ENCODE results near the gene MYLIP.

Gene MYLIP

DNA sequence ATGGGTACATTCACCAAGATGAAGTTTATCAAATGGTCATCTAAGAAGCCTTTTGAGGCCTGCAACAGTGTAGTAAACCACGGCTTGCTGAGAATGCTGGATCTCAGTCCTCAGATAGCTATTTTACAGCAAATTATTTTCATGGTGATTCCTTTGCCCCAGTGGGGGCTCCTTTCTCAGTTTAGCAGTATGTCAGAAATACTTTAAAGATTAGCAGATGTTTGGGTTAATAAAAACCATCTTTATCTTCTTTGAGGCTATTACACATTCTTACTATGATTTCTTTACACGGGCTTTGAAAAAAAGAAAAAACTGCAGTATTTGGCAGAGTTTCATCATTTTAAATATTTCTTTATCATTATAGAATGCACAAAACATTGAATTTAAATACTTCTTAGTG, 10.7 kb downstream of the MYLIP start:
- DNase-seq (ENCODE audit: low read depth in 3 of 3) = no peak

DNA sequence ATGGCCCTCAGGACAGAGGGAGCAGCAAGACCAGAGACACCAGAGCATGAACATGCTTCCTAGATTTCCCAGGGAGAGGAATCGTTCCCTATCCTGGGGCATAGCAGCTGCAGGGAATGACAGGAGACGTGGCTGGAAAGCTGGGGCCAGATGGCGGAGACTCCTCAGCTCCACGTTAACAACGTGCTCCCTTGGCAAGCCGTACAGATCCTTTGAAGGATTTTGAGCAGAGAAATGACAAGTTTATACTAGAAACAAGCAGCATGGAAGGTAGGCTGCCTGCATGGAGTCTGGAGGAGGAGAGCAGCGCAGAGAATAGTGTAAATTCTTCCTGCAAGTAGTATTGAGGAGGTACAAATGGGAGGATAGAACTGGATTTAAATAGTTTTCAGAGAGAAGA, 11.7 kb downstream of the MYLIP start:
- no peak for DNase-seq (ENCODE audit: low read depth in 3 of 3)

DNA sequence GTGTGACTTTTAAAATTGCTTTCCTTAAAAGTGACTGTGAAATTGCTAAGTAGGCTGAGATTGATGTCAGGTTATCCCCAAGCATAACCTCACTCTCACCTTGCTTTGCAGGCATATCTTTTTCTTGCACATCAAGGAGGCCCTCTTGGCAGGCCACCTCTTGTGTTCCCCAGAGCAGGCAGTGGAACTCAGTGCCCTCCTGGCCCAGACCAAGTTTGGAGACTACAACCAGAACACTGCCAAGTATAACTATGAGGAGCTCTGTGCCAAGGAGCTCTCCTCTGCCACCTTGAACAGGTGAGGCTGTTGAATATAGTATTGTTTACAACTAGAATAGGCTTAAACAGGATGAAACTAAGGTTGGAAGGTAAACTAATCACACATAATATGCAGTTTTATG, 12.6 kb downstream of the MYLIP start:
- DNase-seq (ENCODE audit: low read depth in 3 of 3) = no peak

DNA sequence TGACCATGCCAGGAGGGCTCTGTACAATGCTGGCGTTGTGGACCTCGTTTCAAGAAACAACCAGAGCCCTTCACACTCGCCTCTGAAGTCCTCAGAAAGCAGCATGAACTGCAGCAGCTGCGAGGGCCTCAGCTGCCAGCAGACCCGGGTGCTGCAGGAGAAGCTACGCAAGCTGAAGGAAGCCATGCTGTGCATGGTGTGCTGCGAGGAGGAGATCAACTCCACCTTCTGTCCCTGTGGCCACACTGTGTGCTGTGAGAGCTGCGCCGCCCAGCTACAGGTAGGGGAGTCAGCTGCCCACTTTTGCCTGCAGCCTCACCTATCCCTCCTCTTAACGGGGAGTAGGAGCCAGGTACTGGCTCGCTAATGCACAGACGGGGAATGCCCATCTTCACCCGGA, 16.2 kb downstream of the MYLIP start:
- no peak for DNase-seq (ENCODE audit: low read depth in 3 of 3)

DNA sequence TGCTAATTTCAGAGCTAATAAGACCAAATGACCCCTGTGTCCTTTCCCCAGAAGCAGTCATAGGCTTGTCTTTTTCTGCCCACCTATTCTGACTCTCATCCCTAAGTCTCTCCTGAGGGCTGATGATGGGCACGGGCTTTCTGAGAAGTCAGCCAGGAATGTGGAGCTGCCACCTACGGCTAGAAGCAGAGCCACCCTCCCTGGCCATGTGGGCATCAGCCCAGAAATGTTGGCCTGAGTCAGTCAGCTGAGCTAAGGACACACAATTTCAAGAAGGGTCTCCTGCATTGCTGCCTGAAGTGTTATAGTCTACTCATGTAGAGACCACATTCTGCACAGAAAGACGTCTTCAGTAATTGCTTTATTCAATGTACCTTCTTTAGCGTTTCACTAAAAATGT, 17.1 kb downstream of the MYLIP start:
- DNase-seq (ENCODE audit: low read depth in 3 of 3) = no peak

DNA sequence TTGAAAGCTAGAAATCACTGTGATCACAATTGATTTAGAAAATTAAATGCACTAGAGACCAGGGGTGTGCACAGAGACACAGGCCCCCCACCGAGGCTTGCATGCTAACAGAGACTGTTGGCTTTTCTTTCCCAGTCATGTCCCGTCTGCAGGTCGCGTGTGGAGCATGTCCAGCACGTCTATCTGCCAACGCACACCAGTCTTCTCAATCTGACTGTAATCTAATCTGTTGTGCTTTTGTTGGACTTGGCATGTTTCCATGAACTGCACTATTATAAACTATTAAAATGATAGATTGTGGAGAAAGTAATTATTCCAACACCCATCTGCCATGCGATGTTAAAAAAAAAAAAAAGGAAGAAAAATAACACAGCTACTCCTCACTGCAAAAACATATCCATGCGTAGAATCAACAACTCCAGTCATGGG, 17.7 kb downstream of the MYLIP start:
- no peak for DNase-seq (ENCODE audit: low read depth in 3 of 3)

DNA sequence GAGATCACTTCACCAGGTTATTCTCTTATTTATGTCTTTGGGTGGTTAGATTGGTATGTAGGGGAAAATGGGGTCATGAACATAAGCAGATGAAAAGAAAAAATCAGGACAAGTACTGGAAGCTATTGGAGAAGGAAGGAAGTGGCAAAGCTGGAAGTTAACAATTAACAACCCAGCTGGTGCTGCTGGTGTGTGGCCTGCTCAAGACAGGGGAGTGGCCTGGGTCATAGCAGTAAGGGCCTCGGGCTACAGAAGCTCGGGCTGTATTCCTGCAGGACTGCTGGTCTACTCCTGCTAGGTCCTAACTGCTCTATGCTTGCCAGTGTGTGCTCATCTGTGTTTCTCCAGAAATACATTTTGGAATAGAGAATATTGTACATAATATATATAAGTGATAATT, 19.6 kb downstream of the MYLIP start:
- DNase-seq (ENCODE audit: low read depth in 3 of 3) = no peak

DNA sequence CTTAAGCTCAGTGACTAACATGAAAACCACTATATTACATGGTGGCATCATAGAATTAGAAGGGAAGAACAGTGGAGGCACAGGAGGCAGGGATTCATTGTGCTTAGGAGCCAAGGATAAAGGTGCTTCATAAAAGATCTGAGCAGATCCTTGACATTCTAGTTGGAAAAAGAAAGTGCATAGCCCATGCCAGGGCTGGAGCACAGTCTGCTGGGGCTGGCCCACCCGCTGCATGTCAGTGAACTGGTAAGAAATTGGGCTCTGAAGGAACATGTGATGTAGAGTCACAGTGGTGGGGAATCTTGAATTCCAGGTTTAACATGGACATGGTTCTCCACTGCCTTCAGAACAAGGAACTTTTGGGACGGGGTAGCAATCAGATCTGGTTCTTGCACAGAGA, 20.4 kb downstream of the MYLIP start:
- no peak for DNase-seq (ENCODE audit: low read depth in 3 of 3)

DNA sequence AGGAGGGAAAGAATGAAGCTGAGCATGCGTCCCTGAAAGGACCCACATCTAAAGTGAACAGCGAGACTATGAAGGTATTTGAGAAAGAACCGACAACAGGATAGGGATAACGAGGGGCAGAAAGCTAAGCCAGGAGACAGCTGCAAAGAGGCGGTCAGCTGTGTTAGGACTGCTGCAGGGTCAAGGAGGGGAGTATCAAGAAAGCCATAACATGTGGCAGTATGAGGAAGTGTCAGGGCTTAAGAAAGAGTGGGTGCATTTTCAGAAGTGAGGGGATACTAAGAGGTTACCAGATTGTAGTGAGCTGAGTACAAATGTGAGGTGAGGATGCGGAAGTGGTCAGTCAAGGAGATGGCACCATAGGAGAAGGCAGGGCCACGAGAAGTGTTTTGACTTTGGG, 21.2 kb downstream of the MYLIP start:
- no peak for DNase-seq (ENCODE audit: low read depth in 3 of 3)

DNA sequence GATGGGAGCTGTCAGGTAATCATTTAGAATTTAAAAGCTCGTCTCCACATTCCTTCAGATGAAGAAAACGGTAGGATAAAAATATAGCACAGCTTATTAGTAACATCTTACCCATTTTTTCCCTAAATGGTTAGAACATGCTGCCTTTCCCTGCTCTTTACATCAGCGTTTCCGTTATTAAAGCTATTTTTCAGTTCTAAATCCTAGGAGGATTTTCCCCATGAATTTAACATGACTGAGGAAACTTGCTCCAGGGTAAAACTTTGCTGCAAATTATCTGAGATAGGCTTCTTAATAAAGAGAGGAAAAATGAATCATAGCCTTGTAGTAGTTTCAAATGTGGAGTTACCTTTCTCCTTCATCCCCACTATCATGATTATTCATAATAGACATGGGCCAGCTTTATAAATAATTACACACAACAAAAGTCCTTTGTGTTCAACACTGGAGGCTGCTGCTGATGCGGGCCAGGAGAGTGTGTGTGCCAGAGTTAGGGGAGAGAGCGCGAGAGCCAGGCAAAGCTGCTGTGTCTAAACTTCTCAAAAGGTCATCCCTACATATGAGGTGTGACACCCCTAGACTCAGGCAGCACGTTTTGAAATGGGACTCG, 24.4 kb downstream of the MYLIP start:
- DNase-seq (ENCODE audit: low read depth in 3 of 3) = no peak

DNA sequence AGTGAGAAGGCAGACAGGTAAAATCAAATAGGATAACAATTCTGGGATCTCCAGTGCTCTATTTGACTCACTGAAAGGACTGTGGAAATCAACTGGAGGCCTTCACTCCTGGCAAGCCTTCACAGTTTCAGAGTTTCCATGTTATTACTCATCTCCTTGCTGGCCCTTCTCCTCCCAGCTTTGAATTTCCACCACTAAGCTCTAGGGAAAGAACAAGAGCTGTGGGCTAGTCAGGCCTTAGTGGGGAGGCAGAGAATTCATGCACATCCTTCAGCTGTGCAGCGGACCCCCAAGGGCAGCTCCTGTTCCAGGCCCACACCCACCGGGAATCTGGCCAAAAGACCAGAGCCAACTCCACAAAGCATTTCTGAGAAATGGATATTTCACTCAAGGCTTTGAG, 26.0 kb downstream of the MYLIP start:
- no peak for DNase-seq (ENCODE audit: low read depth in 3 of 3)

DNA sequence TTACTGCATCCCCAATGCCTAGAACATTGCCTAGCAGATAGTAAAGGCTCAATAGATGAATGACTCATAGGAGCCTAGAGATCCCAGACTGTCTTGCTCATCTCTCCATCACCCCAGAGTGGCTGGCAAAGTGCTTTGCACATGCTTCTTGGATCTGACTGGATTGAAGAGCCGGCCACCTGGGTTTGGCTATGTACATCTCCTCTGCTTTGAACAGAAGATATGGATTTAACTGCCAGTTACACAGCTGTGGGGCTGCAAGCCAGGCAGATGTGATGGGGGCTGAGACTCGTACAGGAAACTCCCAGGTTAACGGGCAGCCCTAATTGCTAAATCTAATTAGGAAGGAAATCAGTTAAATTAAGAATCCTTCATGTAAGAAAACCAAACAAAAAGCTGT, 28.6 kb downstream of the MYLIP start:
- no peak for DNase-seq (ENCODE audit: low read depth in 3 of 3)

DNA sequence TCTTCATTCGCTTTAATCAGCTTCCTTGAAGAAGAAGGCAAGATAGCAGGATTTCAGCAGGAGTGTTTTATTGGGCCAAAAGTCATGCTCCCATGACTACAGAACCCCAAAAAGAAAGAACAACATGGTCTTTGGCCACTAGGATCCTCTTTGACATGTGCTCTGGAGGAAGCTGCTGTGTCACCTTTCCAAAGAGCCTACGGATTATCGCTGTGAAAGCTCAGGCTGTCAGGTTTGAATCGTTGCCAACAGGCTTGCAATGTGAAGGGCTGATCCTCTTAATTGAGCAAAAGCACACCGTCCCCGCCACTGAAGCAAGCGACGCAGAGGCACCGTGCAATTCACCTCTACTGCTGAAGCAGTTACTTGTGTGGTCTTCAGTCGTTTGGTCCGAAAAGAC, 29.0 kb downstream of the MYLIP start:
- no peak for DNase-seq (ENCODE audit: low read depth in 3 of 3)

DNA sequence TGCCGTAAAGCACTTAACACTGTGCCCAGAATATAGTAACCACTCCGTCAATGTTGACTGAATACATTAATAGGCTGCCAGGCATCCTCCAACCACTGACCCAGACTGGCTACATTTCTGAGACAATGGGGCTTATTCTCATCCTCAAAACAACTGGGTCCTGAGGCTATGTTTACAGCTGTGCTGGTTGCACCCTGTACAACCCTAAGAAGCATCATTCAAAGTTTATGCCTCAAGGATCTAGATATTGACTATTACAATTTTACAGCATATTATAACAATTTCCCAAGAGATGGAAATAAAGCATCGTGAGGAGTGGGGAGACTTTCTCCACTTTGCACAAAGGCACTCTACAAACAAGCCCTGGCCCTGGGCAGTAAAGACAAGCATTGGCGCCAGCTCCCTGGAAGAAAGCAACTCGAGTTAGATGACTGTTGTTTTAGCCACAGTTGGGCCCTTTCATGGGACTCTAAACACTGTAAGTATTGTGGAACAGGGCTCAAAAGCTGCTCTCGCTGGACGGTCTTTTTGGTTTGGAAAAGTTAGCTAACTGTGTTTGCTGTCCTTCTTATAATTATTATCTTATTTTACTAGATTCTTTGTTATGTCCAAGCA, 30.2 kb downstream of the MYLIP start:
- no peak for DNase-seq (ENCODE audit: low read depth in 3 of 3)

DNA sequence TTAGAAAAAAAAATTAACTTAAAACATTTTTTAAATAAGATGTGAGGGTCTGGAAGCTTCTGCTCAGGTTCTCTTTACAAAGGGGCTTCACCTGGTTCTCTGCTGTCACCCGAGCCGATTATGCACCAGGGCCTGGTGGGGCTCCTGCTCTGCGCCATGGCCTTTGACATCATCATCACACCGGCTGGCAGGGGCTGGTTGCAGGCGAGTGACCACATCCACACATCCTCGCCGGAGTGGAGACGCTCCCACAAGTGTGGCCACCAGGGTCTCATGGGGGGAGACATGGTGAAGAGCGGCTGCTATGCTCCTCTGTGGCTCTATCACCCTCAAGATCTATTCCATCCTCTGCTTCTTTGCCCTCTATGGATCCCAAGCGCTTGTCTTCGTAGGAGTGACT, 31.9 kb downstream of the MYLIP start:
- no peak for DNase-seq (ENCODE audit: low read depth in 3 of 3)

DNA sequence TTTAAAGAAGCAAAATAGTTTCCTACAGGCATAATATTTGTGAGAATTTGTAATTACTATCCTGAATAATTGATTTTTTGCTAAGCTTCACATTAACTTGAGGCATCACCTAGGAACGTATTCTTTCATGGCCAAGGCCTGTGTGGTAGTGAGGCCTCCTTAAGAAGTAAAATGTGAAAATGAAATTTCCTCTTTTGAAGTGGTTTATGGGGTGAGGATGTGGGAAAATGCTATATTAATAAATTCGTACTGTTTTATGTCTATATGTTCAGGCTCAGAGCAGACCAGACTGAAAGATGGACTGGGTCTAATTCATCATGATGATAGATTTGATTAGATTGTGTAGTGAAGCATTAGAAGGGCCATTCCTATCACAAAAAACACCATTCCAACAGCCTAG, 33.1 kb downstream of the MYLIP start:
- DNase-seq (ENCODE audit: low read depth in 3 of 3) = no peak

DNA sequence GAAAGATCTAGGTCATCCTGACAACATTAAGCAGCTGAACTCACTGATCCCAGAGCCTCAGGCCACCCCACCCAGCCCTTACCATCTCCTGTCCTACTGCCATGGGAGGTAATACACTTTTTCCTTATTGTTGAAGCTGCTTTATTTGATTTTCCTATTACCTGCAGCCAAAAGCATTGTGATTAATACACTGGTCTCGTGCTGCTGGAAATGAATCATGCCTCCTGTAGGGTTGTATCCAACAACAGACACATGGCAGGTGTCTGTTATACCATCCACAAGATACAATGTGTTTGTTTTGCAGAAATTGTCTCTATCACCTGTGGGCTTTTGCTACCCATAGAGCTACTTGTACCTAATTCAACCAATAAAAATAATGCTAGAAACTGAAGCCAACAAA, 34.2 kb downstream of the MYLIP start:
- no peak for DNase-seq (ENCODE audit: low read depth in 3 of 3)

DNA sequence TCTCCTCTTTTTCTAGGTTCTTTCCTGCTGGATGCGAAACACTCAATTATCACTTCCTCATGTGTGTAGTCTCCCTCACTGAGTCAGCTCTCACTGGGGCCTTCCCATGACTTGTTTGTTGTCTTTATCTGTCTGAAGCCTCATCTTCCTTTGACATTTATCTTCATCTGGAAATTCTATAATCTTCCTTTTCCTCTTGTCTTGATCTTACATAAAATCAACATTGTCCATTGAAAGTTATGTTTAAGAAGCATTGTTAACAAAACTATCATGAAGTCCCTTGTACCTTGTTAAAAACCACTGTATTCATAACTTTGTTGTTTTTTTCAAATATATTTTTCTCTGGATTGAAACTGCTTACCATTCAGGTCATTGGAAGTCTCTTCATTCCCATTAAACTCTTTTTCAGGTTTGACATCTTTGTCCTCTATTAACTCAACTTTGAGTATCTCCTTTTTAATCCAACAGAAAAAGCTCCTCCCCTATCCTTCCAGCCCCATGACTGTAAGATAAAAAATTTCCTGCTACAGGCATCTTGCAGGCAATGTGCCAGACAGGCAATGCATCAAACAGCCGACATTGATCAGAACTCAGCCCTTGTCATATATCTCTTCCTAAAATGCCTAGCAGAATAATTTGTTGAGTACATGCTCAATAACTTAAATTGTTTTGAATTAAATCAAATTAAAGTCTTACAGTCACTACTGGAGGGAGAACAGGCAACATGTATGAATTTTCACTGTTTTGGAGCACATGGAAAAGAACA, 34.8 kb downstream of the MYLIP start:
- DNase-seq (ENCODE audit: low read depth in 3 of 3) = no peak

DNA sequence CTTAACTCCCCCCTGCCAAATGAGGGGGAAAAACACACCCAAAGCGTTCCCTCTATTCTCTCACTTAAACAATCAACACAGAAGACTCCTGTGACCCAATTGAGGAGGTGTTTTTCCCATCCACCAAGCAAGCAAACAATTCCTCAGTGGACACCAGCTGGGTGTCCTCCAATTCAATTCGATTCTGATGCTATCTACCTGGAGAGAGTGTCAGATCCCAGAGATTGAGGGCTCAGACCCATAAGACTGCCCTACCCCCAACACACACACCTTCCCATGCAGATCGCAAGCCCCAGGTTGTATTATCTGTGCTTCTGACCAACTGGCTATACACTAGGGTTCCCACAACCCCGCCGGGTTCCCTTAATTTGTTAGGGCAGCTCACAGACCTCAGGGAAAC, 36.8 kb downstream of the MYLIP start:
- DNase-seq (ENCODE audit: low read depth in 3 of 3) = no peak

DNA sequence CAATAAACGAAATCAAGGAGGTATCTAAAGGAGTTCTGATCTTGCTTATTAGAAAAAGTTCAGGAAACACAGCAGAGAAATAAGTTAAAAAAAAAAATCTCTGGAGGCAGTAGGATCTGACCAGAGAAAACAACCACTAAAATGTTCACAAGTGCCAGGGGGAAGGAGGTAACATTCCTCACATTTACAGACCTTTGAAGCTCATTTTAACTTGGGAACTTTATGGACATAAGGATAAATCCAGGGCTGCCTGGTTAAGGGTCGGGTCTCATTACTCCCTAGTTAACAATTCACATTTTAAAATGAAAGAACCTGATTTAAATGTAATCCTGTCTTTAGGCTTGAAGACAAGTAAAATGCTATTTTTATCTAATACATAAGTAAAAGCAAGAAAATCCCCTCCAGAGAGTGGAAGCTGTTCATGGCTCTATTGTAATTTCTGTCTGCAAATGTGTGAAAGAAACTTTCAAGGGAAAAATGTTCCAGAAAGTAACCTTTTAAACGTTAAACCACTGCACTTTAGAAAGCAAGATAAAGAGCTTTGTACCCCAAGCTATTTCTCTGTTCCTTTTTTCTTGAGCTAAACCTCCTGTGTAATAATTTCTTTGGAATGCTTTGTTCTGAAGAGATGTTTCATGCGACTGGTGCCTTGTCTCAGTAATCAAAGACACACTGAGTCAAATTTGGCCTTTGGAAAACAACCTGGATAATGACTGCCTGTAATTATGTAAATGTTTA, 38.2 kb downstream of the MYLIP start:
- DNase-seq (ENCODE audit: low read depth in 3 of 3) = no peak

DNA sequence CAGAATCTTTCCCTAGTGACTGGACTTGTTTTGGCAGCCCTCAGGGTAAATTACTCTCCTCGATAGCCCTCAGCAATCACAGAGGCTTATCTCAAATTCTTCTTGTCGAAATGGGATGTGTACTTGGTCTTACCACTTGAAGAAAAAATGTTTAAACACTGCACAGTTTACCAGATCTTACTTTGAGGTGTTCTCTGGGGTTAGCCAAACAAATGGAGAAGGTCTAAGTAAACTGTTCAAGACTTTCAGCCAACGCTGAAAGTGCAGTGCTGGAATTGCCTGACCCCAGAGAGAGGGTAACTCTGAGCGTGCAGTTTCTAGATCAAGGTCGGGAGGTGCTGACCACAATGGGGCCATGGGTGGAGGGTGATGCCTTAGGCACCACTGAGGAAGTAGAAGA, 39.2 kb downstream of the MYLIP start:
- DNase-seq (ENCODE audit: low read depth in 3 of 3) = no peak

DNA sequence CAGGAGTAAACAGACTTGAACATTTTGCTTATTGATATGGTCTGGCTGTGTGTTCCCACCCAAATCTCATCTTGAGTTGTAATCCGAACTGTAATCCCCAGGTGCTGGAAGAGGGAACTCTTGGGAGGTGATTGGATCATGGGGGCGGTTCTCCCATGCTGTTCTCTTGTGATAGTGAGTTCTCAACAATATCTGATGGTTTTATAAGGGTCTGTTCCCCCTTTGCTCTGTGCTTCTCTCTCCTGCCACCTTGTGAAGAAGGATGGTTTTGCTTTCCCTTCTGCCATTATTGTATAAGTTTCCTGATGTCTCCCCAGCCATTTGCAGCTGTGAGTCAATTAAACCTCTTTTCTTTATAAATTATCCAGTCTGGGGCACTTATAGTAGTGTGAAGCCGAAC, 40.0 kb downstream of the MYLIP start:
- DNase-seq (ENCODE audit: low read depth in 3 of 3) = no peak

DNA sequence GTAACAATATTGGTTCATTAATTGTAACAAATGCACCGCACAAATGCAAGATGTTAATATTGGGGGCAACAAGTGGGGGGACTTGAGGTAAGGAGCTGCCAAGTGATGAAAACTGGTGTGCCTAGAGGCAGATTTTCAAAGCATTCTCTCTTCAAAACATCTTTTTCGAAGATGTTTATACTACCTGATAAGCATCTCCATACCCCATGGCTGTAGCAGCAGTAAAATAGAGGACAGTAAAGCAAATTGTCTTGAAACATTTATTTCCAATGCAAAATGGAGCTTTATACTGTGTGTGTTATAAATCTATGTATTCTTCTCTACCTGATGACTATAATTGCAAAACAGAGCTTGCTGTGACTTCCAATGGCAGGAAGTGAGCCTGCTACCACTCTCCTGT, 42.5 kb downstream of the MYLIP start:
- no peak for DNase-seq (ENCODE audit: low read depth in 3 of 3)

Measured in stimulated activated CD4-positive, alpha-beta T cell treated with anti-CD3 and anti-CD28 coated beads, TNF-alpha, amount 100 ng/mL, for 48 hours (primary cell).